NCI-H1048 (cell line): Measurements from ENCODE around the gene SORCS2.

ENCODE experiments used
- DNase-seq: peaks from one replicate; lab custom pipeline; 2025; lab: John Stamatoyannopoulos, UW

Gene SORCS2

DNA sequence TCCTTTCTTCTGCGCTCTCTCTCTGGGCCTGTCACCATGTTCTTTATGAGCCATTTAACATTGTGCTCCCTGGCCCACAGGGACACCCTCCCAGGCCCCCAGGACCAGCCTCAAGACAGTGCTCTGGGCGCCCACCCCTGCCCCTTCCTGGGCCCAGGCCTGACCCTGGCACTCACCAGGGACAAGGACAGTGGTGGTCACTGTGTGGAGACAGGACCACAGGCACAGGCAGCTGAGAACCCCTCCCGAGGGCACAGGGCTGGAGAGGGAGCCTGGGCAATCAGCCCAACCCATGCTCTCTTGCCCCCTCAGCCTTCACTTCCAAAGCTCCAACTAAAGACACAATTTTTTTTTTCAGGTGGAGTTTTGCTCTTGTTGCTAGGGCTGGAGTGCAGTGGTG, 460.6 kb downstream of the SORCS2 start:
- no peak for DNase-seq

DNA sequence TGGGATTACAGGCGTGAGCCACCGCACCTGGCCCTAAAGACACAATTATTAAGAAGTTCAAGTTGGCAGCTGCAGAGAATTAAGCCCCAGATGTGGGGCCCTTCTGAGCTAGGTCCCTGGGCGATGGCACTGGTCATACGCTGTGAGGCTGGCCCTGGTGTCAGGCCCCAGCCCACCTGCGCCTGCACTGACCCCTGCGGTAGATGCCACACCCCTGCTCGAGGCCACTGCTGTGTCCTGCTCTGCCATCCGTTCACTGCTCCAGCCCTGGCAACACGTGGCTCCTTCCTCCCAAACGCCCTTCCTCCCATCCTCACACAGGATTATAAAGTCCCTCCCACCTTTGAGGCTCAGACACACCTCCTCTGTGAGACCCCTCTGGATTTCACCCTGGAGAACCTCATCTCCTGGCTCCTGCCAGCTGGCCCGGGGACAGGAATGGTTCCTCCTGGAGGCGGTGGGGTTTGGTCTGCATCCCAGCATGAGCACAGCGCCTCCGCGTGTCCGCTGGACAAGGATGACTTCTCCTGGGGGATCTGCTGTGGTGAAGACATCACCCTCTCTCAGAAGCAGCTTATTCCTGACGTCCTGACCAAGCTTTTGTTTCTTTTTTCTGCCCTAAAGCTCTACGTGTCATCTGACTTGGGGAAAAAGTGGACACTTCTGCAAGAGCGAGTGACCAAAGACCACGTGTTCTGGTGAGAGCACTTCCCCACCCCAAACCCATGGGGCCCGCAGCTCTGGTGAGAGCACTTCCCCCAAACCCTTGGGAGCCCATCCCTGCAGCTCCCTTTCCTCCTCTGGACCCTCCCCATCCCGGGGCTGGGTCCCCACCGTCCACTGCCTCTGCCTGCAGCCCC, 461.4 kb downstream of the SORCS2 start:
- DNase-seq: no peak

DNA sequence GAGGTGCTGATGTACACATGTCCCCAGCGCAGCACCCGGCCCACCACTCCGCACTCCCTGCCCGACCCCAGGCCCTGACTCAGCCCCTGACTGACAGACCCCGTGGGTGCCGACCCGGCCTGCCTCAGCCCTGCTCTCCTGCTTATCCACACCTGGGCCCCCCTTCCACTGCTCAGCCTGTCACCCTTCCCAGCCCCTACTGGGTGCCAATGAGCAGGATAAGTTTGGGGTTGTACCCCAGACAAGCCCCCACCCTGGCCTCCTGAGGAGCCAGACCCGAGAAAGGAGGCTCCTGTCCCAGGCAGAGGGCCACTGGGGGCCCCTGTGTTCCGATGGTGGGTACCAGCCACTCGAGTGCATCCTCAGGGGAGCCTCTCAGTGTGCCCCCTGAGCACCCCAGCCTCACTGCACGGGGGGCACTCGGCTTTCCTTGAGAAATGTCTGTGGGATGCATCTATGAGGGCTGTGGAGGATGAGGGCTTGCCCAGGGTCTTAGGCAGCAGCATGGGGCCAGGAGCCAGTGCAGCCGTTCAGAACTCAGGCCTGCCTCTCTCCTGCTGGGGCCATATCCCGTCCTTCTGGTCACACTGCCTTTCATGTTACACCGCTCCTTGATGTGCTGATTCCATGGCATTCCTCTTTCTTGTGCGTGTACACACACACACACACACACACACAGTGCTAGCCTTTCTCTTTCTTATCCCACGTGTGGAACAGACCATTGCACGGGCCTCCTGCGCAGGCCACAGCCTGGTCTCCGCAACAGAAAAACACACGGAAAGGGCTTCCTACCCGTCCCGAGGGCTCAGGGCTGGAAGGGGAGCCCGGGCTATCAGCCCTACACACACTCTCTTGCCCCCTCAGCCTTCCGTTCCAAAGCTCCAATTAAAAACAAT, 462.5 kb downstream of the SORCS2 start:
- DNase-seq: no peak

DNA sequence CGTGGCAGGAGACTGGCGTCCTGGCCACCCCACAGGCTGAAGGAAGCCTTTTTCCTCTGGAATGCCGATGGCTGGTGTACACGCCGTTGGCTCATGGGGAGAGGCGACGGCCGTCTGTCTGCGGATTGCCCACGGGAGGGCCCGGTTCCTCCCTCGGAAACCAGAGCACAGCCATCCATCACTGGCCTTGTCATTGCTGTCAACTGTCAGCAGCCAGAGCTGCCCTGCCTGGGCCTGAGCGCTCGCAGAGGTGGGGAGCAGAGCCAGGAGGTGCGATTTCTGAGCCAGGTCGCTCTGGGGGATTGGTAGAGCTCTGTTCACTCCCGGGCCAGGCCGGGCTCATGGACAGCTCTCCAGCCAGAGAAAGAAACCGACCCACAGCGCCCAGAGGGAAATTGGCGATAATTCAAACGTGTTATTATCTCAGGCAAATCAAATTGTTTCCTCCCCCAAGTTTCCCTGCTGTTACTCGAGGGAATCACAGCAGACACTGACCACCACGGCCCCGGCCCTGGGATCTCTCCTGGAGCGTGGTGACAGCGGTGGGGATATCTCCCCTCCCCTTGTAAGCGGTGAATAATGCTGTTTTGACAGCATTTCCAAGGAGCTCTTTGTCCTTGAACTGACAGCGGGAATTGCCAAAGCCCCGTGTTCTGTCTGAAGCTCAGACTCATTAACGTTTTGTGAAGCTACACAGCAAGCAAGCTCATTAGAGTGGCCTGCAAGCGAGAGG, 463.3 kb downstream of the SORCS2 start:
- DNase-seq: no peak

DNA sequence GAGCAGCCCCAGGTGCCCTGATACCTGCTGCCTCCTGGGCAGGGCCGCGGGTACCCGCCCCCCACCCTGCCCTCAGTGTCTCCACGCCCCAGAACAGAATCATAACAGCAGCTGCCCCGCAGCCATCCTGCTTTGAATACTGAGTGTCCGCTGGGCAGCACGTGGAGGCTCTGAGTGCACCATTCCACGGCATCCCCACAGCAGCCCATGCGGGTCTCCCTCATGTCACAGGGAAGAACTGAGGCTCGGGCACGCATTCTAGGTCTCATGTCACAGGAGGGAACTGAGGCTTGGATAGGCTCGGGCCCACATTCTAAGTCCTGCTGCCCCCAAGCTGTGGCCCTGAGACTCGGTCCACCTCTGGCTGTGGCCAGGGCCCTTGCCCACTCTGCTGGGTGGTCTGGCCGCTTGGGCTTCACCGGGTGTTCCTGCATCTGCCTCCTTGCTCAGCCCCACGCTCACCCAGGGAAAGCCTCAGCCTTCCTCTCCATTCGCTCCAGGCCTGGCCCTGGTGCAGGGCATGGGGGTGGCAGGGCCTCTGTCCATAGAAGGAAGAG, 464.0 kb downstream of the SORCS2 start:
- DNase-seq: no peak

DNA sequence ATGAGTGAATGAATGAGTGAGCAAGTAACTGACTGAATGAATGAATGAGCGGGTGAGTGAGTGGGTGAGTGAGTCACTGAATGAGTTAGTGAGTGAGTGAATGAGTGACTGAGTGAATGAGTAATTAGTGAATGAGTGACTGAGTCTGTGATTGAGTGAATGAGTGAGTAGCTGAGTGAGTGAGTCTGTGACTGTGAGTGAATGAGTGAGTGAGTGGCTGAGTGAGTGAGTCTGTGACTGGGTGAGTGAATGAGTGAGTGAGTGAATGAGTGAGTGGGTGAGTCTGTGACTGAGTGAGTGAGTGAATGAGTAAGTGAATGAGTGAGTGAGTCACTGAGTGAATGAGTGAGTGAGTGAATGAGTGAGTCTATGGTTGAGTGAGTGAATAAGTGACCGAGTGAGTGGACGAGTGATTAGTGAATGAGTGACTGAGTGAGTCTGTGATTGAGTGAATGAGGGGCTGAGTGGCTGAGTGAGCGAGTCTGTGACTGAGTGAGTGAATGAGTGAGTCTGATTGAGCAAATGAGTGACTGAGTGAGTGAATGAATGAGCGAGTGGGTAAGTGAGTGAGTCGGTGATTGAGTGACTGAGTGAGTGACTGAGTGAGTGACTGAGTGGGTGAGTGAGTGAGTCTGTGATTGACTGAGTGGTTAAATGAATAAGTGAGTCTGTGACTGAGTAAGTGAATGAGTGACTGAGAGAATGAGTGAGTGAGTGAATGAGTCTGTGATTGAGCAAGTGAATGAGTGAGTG, 465.4 kb downstream of the SORCS2 start:
- DNase-seq: no peak

DNA sequence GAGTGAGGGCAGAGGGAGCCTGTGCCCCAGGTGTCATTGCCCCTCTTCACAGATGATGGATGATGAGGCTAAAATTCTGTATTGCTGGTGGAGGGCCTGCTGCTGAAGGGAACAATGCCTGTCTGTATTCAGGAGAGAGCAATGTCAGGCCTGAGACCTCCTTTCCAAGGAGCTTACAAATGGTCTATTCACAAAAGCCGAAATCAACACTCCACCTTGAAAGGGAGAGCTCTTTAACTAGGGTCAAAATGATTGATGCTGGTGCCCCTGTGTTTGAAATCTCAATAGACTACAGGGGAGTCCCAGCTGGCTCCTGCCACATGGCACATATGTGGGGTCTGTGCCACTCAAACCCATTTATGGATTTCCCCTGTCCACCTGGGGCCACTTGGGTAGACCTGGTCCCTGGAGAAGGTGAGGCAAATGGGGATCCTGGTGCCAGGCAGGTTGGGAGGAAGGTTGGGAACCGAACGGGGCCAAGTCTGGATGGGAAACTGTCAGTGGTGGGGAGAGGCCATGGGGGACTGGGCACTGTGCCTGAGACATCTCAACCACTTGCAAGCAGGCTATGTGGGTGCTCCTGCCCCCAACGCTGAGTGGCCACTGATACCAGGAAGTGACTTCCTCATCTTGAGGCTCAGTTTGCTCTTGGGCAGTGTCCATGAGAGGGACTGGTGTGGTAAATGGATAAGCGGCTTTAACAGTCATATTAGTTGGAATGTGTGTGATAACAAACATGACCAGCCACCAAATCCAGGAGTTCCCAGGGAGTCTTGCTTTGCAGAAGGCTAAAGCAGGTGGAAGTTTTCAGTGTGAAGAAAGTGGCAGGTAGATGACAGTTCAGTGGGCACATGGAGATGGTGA, 466.2 kb downstream of the SORCS2 start:
- no peak for DNase-seq

DNA sequence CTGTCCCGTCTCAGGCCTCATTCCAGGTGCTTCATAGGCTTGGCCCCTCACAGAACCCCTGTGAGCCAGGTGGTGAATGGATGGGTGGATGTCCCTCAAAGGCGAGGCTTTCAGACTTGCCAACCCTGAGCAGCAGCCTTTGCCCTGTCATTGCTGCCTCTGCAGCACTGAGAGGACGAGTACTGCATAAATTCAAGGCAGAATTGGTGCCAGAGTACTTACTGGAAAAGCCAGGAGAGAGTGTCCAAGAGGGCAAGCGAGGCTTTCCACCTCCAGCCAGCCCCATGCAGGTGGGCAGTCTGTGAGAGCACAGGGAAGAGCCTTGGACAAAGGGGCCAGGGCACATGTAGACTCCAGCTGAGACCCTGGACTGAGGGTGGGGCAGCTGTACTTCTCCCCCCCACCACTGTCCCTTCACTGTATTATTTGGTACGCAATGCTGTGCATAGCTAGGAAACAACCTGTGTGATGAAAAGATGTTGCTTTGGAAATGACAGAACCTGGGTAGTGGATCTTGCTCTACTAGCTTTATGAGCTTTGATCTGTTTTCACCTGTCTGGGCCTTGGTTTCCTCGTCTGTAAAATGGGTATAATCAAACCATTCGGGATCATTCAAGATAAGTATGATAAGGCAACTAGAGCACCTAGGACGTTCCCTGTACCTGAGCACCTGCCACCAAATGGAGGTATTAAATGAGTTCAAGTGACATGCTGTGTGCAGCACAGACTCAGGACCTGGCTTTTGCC, 467.3 kb downstream of the SORCS2 start:
- DNase-seq: no peak

DNA sequence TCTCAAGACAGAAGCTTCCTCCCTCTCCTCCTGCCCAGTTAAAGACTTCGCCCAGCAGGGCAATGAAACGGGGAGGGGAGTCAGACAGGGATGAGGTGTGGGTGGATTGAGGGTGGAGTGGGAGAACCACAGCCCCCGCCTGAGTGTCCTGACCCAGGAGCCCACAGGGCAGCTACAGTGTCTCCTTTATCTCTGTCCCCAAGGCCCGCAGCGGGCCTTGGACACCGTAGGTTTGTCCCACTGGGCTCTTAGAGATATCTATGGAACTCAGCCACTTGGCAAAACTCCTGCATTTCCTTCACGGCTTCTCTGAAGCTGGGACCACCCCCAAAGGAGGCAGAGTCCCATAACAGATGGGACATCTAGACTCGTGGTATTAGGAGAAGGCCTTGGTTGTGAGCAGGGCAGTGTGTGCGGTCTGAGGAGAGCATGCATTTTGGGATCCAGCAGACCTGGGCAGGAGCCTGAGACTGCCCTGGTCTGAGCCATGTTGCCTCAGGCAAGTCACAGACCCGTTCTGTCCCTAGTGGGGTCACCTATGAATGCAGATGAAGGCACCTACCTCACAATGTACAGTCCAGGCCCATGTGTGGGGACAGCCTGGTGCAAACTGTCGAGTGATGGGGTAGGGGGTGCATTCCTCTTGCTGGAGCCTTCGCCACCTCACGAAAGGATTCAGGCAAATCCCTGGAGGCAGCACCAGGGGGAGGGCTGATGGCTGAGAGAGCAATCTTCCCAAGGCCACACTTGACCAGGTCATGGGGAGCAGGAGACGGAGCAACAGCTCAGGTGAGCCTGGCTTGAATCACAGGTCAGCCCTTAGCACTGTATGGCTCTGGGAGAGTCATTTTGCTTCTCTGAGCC, 468.1 kb downstream of the SORCS2 start:
- no peak for DNase-seq

DNA sequence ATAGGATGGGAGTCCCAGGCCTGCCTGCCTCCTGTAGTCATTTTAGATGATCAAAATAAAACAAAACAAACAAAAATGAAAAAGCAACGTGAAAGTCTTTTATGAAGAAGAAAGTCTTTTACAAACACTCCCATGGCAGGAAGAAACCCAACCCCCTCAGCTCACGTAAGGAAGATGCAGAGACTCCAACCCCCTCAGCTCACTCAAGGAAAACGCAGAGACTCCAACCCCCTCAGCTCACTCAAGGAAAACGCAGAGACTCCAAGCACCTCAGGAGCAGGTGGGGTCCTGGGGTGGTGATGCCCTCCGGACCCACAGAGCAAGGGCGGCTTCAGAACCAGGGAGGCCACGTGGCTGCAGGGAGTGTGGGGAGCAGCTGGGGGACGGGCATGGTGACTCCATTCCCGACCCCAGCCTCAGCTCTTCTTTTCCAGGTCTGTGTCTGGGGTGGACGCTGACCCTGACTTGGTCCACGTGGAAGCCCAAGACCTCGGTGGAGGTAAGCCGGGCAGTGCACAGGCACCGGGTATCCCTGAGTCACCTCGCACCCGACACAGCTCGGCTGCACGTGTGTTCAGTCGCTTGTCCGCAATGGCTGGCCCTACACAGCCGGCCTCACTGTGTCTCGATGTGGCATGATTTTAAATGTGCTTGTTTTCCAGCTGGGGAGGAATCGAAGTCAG, 468.9 kb downstream of the SORCS2 start:
- no peak for DNase-seq

DNA sequence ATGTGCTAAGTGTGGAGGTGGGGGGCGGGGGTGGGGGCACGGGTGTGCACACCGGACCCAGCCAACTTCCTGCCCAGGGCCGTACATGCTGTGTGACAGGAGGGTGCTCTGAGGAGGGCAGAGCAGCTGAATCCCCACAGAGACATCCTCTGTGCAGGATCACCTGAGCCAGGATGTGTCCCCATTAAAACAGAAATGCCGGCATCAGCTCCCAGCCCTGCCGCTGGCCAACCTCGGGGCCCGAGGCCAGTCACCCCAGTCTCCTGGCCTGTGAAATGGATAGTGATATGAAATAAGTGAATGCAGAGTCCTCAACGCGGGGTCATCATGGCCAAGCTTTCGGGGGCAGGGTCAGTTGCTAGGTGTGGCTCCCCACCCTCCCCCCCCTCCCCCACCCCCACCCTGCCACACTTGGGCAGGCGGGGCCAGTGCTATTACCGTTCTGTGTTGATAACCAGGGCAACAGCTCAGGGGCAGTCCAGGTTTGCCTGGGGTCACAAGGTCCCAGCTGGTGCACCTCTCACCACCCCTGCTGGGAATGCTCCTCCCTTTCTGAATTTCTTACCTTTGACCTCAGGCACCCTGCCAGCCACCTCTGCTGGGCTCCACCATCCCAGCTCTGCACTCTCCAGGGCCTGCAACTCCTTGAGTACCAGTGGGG, 469.6 kb downstream of the SORCS2 start:
- no peak for DNase-seq

DNA sequence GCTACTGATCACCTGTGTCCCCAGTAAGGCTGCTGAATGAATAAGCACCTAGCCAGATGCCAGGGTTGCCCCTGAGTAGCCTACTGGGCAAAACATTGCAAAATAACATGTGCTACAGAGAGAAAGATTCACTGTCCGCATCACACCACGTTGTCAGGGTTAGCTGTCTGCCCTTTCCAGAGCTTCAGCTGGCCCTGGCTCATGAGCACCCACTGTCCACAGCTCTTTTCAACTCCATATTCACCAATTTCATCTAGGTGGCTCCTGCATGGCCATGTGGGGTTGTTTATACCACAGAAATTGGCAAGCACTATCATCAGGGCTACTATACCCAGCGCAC, 470.1 kb downstream of the SORCS2 start:
- no peak for DNase-seq

DNA sequence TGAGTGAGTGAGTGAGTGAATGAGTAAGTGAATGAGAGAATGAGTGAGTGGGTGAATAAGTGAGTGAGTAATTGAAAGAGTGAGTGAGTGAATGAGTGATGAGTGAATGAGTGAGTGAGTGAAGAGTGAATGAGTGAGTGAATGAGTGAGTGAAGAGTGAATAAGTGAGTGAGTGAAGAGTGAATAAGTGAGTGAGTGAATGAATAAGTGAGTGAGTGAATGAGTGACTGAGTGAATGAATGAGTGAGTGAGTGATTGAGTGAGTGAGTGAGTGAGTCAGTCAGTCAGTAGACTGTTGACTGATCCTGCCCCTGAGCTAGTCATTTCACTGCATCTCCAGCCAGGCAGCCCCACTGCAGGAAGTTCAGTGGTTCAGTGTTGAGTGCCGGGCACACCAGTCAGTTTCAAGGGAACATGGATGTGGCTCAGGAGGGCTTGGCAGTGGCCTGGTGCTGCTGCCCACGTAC, 470.8 kb downstream of the SORCS2 start:
- DNase-seq: no peak

DNA sequence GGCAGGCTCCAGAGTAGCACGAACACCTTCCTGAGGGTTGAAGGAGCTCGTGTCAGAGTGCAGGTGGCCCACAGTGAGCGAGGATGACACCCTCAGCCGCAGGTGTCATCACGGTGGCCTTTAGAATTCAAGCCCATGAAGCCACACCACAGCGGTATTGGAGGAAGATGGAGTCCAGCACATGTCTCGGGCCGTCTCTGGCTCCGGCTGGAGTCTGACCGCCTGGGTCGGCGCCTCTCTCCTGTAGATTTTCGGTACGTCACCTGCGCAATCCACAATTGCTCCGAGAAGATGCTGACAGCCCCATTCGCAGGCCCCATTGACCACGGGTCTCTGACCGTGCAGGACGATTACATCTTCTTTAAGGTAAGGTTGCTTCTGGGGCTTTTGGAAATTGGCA, 471.8 kb downstream of the SORCS2 start:
- no peak for DNase-seq

DNA sequence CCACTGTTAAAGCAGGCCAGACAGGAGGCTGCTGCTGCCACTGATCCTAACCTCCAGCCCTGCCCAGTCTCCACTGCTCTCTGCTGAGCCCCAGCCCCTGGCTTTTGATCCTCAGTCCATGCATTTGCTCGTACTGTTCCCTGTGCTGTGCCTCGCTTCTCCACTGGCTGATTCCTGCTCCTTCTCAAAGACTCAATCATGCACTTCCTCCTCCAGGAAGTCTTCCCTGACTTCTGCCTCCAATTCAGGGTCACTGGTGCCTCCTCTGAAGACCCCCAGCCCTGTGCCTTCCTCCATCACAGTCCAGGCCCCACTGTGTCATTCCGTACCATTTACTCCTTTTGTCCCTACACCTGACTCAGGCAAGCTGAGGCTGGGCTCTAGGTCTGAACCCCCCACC, 473.0 kb downstream of the SORCS2 start:
- DNase-seq: no peak

DNA sequence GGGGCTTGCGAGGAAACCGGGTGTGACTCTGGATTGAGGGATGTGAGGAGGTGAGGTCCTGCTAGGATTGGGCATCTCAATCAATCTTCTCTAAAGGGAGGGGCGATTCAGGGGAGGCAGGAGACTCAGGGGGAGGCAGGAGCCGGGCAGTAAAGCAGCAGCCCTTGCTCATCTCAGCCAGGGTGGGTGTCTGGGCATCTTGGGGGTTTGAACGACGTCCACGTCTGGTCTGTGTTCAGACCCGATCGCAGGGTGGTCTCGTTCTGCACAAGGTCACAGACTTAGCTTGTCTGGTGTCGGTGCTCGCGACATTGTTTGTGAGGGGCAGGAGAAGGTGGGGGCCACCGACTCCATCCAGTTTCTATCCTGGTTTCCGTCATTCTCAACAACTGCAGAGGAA, 473.7 kb downstream of the SORCS2 start:
- DNase-seq: no peak

DNA sequence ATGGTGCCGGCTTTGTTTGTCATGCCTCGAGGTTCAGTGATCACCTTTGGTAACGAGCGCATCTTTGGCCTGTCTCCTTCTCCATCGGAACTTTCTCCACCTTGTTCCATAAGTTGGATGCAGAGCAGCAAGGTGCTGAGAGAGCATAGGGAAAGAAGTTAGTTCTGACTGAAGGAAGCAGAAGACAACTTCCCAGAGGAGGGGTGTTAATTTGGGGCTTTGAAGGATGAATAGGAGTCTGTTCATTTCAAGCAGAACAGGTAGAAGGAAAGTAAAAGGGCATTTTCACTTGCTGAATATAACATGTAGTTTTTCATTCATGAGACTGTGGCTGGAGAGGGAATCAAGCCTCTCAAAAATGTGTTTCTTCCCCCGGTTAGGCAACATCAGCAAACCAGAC, 474.4 kb downstream of the SORCS2 start:
- no peak for DNase-seq

DNA sequence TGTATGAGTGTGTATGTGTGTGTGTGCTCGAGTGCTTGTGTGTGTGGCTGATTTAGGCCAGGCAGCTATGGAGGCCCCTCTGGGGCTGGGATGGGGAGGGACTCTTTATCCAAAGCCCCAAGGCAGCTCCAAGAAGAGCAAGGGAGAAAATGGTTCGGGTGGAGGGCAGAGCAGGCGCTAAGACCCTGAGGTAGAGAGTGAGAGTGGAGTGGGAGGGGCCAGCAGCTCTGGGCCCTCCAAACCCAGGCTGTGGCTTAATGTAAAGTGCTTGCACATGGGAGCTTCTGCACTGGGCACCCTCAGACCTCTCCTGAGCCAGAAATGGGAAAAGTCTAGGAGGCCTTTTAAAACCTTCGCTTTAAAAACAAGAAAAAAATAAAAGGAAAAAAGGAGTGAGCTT, 475.9 kb downstream of the SORCS2 start:
- no peak for DNase-seq
